Uterus (tissue), 2 donors: ENCODE measurements around the gene GMEB2.

Experiments used
- POLR2A ChIP-seq, 2 donors: fragments of 450-650 bp; IDR thresholded peaks; one replicate each; pipeline ENCODE4 v1.6.1; 2016; ENCODE audit warnings: antibody characterized with exemption in 2 of 2, mild to moderate bottlenecking in 1 of 2, moderate library complexity in 1 of 2
- TF ChIP-seq, protein P1 (sequence below), 4 experiments: fragments of 200-600 bp in 2 of 4; fragments of 450-650 bp in 2 of 4; sonication (generic) in 2 of 4; IDR thresholded peaks; one replicate each; pipeline ENCODE4 v1.5.1; 2016 to 2019; ENCODE audit warnings: antibody characterized with exemption in 4 of 4, mild to moderate bottlenecking in 2 of 4, moderate library complexity in 1 of 4

DNA sequence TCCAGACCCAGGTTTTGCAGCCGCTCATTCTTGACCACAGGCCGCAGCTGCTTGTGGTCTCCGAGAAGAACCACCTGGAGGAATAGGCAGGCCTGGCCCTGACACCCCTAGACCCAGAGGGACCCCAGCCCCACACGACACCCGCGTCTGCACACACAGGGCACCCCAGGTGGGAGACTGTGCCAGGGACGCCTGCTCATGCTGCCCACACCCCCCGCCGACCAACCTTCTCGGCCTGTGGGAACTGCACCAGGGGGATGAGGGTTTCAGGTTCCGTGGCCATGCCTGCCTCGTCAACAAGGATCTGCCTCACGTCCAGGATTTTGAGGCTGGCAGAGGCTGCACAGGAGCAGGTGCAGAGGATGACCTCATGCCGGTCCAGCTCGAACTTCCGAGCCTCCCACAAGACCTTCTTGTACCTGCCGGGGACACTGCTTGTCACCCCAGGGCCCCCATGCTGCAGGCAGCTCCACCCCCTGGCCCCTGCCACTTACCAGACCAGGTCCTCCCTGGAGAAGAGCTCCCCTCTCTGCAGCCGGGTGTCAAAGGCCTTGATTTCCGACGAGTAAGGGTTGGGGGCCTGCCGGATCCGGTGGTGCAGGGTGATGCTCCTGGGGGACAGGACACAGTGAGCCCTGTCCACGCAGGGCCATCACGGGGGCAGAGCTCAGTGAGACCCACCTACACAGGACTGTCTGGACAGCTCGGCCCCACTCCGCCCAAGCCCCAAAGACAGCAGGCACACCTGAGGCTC lies 65.9 kb downstream of the GMEB2 start:
- TF ChIP-seq, protein P1, sequence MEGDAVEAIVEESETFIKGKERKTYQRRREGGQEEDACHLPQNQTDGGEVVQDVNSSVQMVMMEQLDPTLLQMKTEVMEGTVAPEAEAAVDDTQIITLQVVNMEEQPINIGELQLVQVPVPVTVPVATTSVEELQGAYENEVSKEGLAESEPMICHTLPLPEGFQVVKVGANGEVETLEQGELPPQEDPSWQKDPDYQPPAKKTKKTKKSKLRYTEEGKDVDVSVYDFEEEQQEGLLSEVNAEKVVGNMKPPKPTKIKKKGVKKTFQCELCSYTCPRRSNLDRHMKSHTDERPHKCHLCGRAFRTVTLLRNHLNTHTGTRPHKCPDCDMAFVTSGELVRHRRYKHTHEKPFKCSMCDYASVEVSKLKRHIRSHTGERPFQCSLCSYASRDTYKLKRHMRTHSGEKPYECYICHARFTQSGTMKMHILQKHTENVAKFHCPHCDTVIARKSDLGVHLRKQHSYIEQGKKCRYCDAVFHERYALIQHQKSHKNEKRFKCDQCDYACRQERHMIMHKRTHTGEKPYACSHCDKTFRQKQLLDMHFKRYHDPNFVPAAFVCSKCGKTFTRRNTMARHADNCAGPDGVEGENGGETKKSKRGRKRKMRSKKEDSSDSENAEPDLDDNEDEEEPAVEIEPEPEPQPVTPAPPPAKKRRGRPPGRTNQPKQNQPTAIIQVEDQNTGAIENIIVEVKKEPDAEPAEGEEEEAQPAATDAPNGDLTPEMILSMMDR (IDR thresholded peaks at IDR 0.05) = no peak
- no peak for TF ChIP-seq POLR2A (IDR thresholded peaks at IDR 0.05)
